ENCODE measurements around the gene HERC3.

The HERC3 gene

DNA sequence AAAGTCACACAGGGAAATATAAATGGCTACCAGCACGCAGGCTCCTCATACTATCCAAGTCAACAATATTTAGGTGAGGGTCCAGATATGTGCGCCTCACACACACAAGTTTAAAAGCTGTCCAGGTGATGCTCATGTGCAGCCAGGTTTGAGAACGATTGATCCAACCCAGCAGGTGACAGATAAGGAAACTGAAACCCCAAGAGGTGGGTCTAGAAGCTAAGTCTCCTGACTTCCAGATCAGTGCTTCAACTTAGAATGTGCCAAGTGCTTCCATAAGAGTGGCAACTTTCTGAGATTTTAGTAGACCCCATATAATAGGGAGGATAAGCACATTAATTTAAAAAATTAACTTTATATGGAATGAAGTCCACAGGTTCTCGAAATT lies 159.8 kb downstream of the HERC3 start:
- DNase-seq: no peak

DNA sequence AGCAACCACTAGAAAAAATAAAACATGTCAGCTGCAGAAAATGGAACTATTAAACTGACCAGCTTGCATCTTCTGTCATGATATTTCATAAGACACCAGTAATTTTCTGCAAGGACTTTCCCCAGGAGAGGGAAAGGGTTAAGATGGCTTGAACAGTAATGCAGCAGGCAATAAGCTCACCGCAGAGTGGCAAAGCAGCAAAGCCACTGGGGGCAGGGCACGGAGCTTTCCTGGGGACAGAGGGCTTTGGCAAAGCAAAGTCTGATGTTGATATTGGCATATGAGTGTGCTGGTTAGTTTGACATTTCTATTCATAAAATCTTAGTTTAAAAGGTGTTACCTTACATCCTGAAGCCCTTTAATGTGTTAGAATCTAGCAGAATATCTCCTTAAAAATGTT lies 160.5 kb downstream of the HERC3 start:
- DNase-seq: no peak

DNA sequence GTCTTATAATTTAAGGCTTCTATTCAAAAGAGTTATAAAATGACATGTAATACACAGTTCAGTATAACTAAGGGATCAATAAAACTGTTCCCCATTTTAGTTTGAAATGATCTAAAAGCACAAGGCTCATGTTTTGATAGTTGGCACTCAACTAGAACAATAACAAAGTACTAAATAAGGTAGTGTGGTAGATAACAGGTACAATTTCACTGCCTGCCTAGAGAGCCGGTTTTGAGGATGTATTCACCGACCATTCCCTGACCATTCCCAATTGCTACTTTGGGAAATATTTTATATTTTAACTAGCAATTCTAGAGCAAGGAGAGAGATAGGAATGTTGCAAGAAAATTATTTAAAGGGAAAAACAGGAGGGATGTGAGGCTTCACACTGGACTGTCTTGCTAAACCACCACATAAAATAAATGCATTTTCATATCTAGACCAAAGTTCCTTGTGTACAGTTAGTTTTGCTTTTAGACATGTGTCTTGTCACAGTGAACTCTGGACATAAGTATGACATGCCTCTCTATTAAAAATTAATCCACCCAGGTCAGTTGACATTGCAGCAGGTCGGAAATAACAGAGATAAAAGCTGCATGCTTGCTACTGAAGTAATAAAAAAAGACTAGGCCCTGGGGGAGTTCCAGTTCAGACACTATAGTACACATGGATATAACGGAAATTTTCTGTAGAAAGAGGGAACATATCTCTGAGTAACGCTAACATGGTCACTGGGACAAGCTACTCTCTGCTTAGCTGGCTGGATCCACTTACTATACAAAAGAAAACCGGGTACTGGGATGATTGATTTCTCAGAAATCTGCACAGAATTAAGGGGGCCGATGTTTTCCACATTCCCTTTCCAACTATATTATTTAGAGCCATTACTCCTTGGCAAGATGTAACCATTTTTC lies 161.6 kb downstream of the HERC3 start:
- no peak for DNase-seq

DNA sequence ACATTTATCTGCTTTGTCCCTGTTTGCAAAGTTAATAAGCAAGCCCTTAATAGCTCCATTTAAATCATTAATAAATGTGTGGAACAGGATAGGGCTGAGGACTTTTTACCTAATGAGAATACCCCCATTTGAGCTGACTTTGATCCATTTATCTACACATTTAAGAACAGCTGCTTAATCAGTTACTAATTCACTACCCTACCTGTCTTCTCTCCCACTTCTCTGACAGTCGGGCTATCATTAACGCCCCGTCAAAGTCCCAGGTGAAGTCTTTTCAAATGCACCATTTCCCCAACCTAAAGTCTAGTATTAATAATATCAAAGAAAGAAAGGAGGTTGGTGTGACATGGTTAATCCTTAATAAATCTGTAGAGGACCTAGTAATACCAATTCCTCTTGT lies 162.5 kb downstream of the HERC3 start:
- no peak for DNase-seq

DNA sequence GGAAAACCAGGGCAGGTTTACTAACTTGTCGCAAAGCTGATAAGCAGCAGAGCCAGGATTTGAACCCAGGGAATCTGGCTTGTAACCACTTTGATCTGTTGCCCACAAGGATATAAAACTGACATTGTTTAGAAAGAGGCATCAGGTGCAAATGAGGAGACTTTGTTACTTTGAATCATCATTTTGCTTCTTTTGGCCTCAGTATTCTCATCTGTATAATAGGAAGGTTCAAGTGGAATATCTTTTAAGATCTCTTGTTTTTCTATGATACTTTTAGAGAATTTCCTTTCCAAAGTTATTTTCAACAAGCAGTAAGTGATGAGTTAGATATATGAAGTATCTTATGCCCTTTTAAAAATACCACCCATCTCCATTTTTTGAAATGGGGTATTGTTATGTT lies 163.2 kb downstream of the HERC3 start:
- DNase-seq: no peak

DNA sequence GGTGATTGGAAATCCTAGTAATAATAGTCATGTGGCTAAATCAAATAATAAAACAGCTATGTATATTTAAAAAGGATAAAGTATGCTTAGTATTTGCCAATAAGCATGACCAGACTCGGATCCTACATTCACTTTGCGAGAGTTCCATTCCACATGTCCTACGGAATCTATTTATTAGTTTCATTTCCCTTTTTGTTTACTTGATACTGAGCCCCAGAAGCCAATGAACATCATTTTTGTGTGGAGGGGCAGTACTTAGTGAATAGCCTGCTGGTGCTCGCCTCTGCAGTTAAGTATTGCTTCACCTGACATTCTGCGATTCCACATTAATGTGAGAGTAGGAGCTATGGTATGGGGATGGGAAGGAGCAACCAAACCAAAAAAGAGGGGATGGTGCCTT lies 163.9 kb downstream of the HERC3 start:
- no peak for DNase-seq

DNA sequence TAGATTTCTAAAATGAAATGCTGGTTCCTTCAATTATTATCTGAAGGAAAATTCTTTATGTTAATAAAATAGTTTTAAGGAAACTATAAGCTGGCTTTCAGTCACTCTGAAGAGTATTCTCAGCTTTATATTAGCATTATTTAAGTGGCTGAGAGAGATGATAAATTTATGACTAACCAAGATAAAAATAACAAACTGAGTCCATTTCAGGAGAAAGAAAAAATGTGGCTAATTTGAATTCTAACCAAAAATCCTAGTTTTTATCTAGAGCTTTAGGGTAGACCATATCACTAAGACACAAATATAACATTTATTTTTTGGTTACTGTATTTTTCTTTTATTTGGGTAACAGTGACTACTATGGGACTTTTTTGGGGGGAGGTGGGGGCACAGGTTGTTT lies 164.8 kb downstream of the HERC3 start:
- no peak for DNase-seq

DNA sequence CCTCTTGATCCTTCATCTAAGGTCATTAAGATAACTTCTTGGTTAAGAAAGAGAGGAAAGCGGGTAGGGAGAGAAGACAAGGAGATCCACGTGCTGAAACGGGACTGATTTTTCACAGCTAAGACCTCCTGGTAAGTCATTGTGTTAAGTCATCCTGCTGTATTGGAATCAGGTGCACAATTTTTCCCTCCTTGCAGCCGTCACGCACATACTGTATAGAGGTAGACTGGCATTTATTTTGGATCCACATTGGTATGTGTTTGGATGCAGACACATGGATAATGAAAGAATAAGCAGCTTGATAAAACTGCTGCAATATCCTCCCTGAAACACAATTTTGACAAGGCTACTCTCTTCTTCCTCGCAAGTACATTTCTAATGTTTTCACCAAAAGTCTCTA lies 165.5 kb downstream of the HERC3 start:
- no peak for DNase-seq
